Body of pancreas (tissue), 4 donors: ENCODE data around the gene CNPY1.

Source experiments
- POLR2A ChIP-seq, 3 donors: fragments of 450-650 bp; IDR thresholded peaks; one replicate each; pipeline ENCODE4 v1.6.1; 2016; ENCODE audit warnings: antibody characterized with exemption in 3 of 3, mild to moderate bottlenecking in 2 of 3
- TF ChIP-seq, protein P1 (sequence below), 7 experiments: fragments of 450-650 bp in 4 of 7; fragments of 200-600 bp in 3 of 7; sonication (generic) in 3 of 7; IDR thresholded peaks; one replicate each; pipeline ENCODE4 v1.5.1; 2016 to 2019; ENCODE audit warnings: antibody characterized with exemption in 7 of 7

- no peak for TF ChIP-seq POLR2A (IDR thresholded peaks at IDR 0.05)
- TF ChIP-seq, protein P1, sequence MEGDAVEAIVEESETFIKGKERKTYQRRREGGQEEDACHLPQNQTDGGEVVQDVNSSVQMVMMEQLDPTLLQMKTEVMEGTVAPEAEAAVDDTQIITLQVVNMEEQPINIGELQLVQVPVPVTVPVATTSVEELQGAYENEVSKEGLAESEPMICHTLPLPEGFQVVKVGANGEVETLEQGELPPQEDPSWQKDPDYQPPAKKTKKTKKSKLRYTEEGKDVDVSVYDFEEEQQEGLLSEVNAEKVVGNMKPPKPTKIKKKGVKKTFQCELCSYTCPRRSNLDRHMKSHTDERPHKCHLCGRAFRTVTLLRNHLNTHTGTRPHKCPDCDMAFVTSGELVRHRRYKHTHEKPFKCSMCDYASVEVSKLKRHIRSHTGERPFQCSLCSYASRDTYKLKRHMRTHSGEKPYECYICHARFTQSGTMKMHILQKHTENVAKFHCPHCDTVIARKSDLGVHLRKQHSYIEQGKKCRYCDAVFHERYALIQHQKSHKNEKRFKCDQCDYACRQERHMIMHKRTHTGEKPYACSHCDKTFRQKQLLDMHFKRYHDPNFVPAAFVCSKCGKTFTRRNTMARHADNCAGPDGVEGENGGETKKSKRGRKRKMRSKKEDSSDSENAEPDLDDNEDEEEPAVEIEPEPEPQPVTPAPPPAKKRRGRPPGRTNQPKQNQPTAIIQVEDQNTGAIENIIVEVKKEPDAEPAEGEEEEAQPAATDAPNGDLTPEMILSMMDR (IDR thresholded peaks at IDR 0.05) = no peak
Observed at GRCh38 chr7:155584763-155585531, 38.6 kb upstream of the CNPY1 start.
